H1 (cell line): ENCODE measurements around the gene ST8SIA3. TPM values are rescaled to one million over a fixed set of nuclear protein-coding genes. Genes with fewer than 3 reads are reported as not detected.

Source experiments
- BCL11A ChIP-seq, 2 experiments: IDR thresholded peaks; one replicate each; pipeline ENCODE4 v1.6.1; 2011; ENCODE audit warnings: low read depth in 2 of 2, low read length in 2 of 2, mild to moderate bottlenecking in 2 of 2
- CHD1 ChIP-seq: IDR thresholded peaks from 2 replicates; pipeline ENCODE4 v1.6.1; 2012; ENCODE audit warnings: low read depth, low read length, improper control_type of control experiment
- EGR1 ChIP-seq: IDR thresholded peaks from 2 replicates; pipeline ENCODE4 v1.6.1; 2011; ENCODE audit warnings: low read depth, low read length, borderline replicate concordance
- POU5F1 ChIP-seq: IDR thresholded peaks from 2 replicates; pipeline ENCODE4 v1.6.1; 2011; ENCODE audit warnings: low read depth, mild to moderate bottlenecking, low read length, moderate library complexity
- RFX5 ChIP-seq: IDR thresholded peaks from 2 replicates; pipeline ENCODE4 v1.6.1; 2011; ENCODE audit warnings: low read depth, low read length, improper control_type of control experiment, borderline replicate concordance
- SP2 ChIP-seq: IDR thresholded peaks from 2 replicates; pipeline ENCODE4 v1.6.1; 2012; ENCODE audit warnings: mild to moderate bottlenecking, low read length, inconsistent platforms
- SP4 ChIP-seq: IDR thresholded peaks from 2 replicates; pipeline ENCODE4 v1.6.1; 2012; ENCODE audit warnings: low read length, inconsistent platforms
- YY1 ChIP-seq: IDR thresholded peaks from 2 replicates; pipeline ENCODE4 v1.6.1; 2011; ENCODE audit warnings: low read depth, mild to moderate bottlenecking, low read length
- polyA plus RNA-seq, 7 experiments: library from polyadenylated mRNA; depleted of rRNA in 3 of 7; stranded (reverse) in 5 of 7; unstranded in 2 of 7; fragments of >200 nt in 5 of 7; fragments of 200-250 nt in 2 of 7; gene quantifications; 1 replicate in 5 of 7; 2 replicates in 1 of 7; 4 replicates in 1 of 7; pipeline versions ENCODE4 v1.2.1 to v1.2.3, GENCODE V29; 2011 to 2013; ENCODE audit warnings: missing spikeins in 2 of 7, mixed read lengths in 2 of 7
- total RNA-seq: library from RNA; stranded (reverse); fragmentation: NEBNext Ultra II Directional; extraction: Animal tissue kit (Norgen Biotek cat#: 25700); gene quantifications from 2 replicates; pipeline ENCODE4 v1.2.1, GENCODE V29; 2021

ST8SIA3 gene
- total and polyA plus RNA-seq, 2 of the 8 experiments (the other 6 are each of a cell fraction or from before 2014, with no cell fraction given), result 1.2 to 3.7 TPM

DNA sequence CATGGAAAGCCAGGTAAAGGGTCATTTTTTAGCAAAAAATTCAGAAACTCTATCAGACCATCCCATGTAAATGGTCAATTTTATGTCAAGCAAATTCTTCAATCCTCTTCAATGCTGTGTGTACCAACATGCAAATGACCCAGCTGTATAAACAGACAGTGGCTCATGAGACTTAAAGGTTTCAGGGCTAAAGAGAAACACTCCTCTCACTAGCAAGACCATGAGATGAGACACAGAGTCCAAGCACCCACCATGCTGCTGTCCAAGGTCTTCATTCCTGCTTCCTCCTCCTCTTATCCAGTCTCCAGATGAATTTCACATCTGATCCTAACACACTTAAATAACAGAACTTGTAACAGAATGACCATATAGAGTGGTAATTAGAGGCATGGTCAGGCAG, 52.0 kb downstream of the ST8SIA3 start (continued):
- TF ChIP-seq POU5F1 (no peak), CHD1 (no peak), EGR1 (no peak), YY1 (no peak), SP4 (no peak), BCL11A (IDR thresholded peaks at IDR 0.05; ENCODE audit: low read depth in 2 of 2, low read length in 2 of 2) (no peak), SP2 (no peak), RFX5 (no peak)
- TF ChIP-seq, all 59 proteins: peak for 0
